Measurements from ENCODE around the gene PCCA.
"Not testable (repeated sequence)": the region's sequence is repeated elsewhere in the genome, so short reads cannot be mapped to it uniquely, and the experiment has no call there.

Gene PCCA

GRCh38 chr13:100560498-100561157 is 471.7 kb downstream of the PCCA start:
- DNase-seq, result no peak

GRCh38 chr13:100561158-100561499 is 472.2 kb downstream of the PCCA start:
- DNase-seq, result no peak

DNA sequence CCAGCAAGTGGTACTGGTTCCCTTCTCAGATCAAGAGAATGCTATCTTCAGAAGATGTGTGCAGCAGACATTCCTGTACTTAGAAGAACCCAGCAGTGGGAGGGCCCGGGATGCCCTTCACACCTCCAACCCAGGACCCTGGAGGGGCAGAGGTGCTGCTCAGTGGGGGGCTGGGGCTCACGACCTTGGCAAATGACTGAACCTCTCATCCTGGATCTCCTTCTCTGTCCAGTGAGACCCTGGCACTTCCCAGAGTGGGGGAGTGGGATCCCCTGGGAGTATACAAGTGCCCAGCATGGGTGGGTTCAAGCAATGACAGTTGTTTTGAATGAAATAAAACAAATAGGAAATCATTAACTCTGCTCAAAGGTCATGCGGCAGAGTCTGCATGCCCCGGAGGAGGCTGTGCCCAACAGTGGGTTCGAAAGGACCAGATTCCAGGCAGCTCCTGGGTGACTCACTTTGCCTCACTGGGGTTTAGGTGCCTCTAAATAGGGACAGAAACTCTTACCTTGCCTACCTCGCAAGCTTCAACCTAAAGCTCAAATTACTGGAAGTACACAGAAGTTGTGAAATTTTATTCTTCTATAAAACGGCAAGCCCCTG is 472.8 kb downstream of the PCCA start:
- no peak for DNase-seq

DNA sequence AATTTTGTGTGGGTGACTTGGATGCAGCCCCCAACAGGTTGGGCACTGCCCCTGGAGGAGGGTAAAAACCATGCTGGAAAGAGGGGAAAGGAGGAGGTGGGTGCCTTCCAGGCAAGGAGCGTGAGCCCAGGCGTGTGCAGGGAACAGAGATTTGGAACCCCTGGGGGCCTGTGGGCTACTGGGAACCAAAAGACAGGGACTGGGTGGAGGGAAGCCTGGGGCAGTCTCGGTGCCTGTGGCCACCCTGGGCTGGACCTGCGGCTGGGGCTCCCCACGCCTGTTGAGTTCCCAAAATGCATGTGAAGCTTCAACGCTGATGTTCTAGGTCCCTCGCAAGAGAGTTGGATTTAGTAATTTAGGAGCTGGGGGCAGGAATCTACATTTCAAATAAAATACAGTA is 474.9 kb downstream of the PCCA start:
- no peak for DNase-seq

- DNase-seq, result no peak
These were observed 475.7 kb downstream of the PCCA start for GRCh38 chr13:100564444-100565223.

- no peak for DNase-seq
These were observed 476.4 kb downstream of the PCCA start for GRCh38 chr13:100565286-100565685.

DNA sequence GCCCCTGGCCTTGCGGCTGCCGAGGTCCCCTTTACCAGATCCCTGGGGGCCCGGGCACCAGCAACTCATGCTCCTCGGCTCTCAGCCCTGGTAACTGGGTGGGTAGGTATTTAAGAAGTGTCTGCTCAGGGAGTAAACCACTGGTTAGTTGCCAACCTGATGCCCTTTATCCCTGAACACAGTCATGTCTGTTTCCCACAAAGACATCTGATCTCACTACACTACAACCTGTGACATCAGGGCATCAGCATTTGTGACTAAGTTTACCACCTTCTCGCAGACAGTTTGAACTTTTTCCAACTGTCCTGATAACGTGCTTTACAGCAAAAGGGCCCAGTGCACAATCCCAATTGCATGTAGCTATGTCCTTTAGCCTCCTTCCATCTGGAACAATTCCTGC is 477.6 kb downstream of the PCCA start:
- no peak for DNase-seq

GRCh38 chr13:100573121-100573520 is 484.2 kb downstream of the PCCA start:
- DNase-seq, result peak; percentile 71

- DNase-seq, result not testable (repeated sequence)
These were observed 488.3 kb downstream of the PCCA start for GRCh38 chr13:100577239-100577638.
